Measurements from ENCODE around the gene KRT31. TPM values are rescaled to one million over a fixed set of nuclear protein-coding genes. Genes with fewer than 3 reads are reported as not detected.

The KRT31 gene
- total RNA-seq, 1 experiment from 2014 or later = not detected

DNA sequence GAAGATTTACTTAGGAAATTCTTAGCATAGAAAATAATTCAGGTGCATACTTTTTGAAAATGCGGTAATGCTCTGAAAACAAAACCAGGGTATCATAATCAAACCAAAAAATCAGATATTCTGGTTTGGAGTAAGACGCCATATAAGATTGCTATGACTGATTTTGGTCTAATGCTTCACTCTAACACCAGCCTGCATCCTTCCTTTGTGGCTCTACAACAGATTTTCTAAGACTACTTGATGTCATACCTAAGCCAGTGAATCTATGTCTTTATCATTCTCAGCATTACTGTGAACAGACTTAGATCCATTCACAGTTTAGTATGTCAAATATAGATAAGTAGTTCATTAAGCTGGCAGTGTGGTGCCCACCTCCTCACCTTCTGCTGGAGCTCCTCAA, 28.4 kb downstream of the KRT31 start:
- ChIA-PET CTCF (no interaction called here), RAD21 (ENCODE audit: low non-redundant PET in 1 of 2, low total read pairs in 2 of 2, uncharacterized antibody in 2 of 2, unreplicated experiment in 2 of 2) (no interaction called here), POLR2A (no interaction called here)
- Histone ChIP-seq H3K4me1 (ENCODE audit: control insufficient read depth in 1 of 2, insufficient read depth in 2 of 2, low read length in 2 of 2) (peaks cover 0 to 4% of the 10 kb centered on the region in 2 experiments; a peak in 1 of 4 replicates), H3K9ac (ENCODE audit: low read length) (no peak overlapping the region), H3K9me2 (ENCODE audit: insufficient read depth) (no peaks in the 10 kb centered on the region), H3K9me3 (ENCODE audit: control insufficient read depth in 1 of 2, insufficient read depth in 1 of 2, low read depth in 1 of 2, low read length in 2 of 2) (no peaks in the 10 kb centered on the region), H2AFZ (ENCODE audit: low read depth, low read length, poor library complexity, severe bottlenecking) (no peak overlapping the region), H3K27ac (ENCODE audit: low read depth, low read length) (no peak overlapping the region), H4K20me1 (ENCODE audit: insufficient read depth) (no peaks in the 10 kb centered on the region), H3K36me3 (ENCODE audit: control insufficient read depth in 1 of 2, insufficient read depth in 2 of 2, low read length in 2 of 2) (no peaks in the 10 kb centered on the region), H3K4me3 (replicated peaks in 1 of 2; ENCODE audit: low read depth in 1 of 2, low read length in 2 of 2) (no peak overlapping the region), H3K4me2 (ENCODE audit: low read length) (no peak overlapping the region), H3K79me2 (ENCODE audit: insufficient read depth, low read length) (no peaks in the 10 kb centered on the region), H3K27me3 (ENCODE audit: insufficient read depth, low read length) (no peaks in the 10 kb centered on the region)
- no peak for DNase-seq (ENCODE audit: low read depth, low spot score)
- ATAC-seq = no peak
- no TSS peak for BruUV-seq (replicated peaks)
- intact Hi-C loops (cut with micrococcal nuclease) = no loop called here
- TF ChIP-seq CEBPB (IDR thresholded peaks at IDR 0.05; ENCODE audit: low read depth) = no peak
- no peak for TF ChIP-seq CTCF (IDR thresholded peaks at IDR 0.05 in 2 of 3, conservative IDR thresholded peaks at IDR 0.05 in 1 of 3; ENCODE audit: borderline replicate concordance in 1 of 3, insufficient read depth in 1 of 3, low read depth in 2 of 3, low read length in 2 of 3)
- TF ChIP-seq CBX3 (IDR thresholded peaks at IDR 0.05; ENCODE audit: low read depth) = no peak
- TF ChIP-seq ELF1 (IDR thresholded peaks at IDR 0.05; ENCODE audit: borderline replicate concordance, low read depth) = no peak
- no peak for TF ChIP-seq JUND (IDR thresholded peaks at IDR 0.05)
- TF ChIP-seq RAD21 (IDR thresholded peaks at IDR 0.05; ENCODE audit: low read depth) = no peak
- TF ChIP-seq SIN3A (IDR thresholded peaks at IDR 0.05; ENCODE audit: low read depth) = no peak
- no peak for TF ChIP-seq FOSL1 (IDR thresholded peaks at IDR 0.05; ENCODE audit: low read depth)
- TF ChIP-seq YY1 (IDR thresholded peaks at IDR 0.05; ENCODE audit: extremely low read depth, insufficient replicate concordance, low read depth, low read length) = no peak
- no peak for TF ChIP-seq EGR1 (IDR thresholded peaks at IDR 0.05; ENCODE audit: low read depth)
- TF ChIP-seq POLR2A (IDR thresholded peaks at IDR 0.05; ENCODE audit: borderline replicate concordance, extremely low read depth, insufficient read depth, insufficient read length) = no peak
- TF ChIP-seq, protein P1, sequence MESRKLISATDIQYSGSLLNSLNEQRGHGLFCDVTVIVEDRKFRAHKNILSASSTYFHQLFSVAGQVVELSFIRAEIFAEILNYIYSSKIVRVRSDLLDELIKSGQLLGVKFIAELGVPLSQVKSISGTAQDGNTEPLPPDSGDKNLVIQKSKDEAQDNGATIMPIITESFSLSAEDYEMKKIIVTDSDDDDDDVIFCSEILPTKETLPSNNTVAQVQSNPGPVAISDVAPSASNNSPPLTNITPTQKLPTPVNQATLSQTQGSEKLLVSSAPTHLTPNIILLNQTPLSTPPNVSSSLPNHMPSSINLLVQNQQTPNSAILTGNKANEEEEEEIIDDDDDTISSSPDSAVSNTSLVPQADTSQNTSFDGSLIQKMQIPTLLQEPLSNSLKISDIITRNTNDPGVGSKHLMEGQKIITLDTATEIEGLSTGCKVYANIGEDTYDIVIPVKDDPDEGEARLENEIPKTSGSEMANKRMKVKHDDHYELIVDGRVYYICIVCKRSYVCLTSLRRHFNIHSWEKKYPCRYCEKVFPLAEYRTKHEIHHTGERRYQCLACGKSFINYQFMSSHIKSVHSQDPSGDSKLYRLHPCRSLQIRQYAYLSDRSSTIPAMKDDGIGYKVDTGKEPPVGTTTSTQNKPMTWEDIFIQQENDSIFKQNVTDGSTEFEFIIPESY (IDR thresholded peaks at IDR 0.05; ENCODE audit: extremely low read depth, insufficient replicate concordance, low read length) = no peak
- TF ChIP-seq ZFX (IDR thresholded peaks at IDR 0.05) = no peak
- no peak for TF ChIP-seq SP1 (IDR thresholded peaks at IDR 0.05; ENCODE audit: low read depth)
- TF ChIP-seq, protein P2, sequence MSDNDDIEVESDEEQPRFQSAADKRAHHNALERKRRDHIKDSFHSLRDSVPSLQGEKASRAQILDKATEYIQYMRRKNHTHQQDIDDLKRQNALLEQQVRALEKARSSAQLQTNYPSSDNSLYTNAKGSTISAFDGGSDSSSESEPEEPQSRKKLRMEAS (IDR thresholded peaks at IDR 0.05) = no peak

Measured in HCT116 (cell line).